HG02938 (cell line): ENCODE results near the gene SENP5.

Experiments used
- ATAC-seq: cut with Tn5 transposase; IDR thresholded peaks from one replicate; pipeline ENCODE4 v1.9.1; 2021; ENCODE audit warnings: mild to moderate bottlenecking, moderate library complexity; ENCODE audit not compliant: unreplicated experiment

Gene SENP5

DNA sequence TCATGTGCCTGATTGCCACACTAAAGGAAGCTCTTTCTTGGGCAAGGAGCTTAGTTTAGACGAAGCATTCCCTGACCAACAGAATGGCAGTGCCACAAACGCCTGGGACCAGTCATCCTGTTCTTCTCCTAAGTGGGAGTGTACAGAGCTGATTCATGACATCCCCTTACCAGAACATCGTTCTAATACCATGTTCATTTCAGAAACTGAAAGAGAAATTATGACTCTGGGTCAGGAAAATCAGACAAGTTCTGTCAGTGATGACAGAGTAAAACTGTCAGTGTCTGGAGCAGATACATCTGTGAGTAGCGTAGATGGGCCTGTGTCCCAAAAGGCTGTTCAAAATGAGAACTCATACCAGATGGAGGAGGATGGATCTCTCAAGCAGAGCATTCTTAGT, 18.4 kb downstream of the SENP5 start:
- no peak for ATAC-seq

DNA sequence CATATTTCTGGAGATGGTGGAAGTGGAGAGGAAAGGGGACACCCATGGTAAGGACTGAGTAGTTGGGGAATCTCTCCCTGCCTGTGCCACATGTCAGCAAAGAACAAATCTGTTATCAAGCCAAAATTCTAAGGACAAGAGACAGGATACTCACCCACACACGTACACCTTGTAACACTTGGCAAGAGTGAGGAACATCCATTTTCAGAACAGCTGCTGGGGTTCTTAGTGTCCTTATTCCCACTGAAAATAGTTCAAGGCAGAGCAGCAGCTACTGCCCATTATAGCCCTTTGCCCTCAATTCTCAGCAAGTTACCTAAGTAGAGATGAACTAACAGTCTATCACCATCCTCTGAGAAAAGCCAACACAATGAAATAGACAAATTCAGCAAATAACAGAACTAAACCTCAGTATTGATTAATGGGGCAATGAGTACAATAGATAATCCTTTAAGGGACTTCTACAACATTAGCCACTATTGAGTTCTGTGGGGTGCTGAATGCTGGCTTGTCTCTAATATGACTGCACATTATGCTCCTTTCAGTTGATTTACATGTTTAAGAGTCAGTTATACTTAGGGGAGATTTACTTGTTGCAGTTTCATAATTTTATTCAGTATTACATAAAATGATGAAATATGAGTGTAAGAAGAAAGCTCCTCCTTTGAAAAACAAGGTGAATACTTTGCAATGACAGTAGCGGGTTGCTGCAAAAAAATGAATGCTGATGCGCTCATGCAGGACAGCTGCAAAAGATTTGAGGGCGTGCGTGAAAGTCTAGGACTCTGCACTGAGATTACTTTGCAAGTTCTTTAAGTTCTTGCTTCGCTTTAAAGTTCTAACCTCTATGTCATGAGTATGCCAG, 22.4 kb downstream of the SENP5 start:
- no peak for ATAC-seq

DNA sequence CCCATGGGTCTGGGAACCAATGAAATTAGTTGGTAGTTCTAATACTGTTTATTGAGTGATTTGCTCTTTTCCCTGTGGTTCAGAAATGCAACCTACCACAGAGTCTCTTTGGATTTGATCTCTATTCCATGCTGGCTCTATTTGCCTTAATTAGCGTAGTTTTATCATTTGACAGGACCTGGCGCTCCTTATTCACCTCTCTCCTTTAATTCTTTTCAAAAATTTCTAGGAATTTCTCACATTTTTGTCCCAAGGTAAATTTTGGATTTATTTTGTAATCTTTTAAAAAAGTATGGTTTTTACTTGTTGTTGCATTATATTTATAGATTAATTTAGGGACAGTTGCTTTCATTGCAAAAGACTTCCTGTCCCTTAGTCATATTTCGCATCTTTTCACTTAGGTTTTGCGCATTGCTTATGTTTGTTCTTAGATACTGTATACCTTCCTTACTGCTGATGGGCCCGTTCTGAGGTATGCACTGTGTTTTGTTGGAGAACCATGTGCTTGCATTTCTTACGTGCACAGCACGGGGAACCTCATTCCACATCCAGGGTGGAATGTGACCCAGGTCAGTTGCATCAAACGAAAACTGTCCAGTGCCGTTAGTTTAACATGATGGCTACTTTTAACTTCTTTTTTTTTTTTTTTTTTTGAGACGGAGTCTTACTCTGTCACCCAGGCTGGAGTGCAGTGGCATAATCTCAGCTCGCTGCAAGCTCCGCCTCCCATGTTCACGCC, 27.0 kb downstream of the SENP5 start:
- ATAC-seq = no peak

DNA sequence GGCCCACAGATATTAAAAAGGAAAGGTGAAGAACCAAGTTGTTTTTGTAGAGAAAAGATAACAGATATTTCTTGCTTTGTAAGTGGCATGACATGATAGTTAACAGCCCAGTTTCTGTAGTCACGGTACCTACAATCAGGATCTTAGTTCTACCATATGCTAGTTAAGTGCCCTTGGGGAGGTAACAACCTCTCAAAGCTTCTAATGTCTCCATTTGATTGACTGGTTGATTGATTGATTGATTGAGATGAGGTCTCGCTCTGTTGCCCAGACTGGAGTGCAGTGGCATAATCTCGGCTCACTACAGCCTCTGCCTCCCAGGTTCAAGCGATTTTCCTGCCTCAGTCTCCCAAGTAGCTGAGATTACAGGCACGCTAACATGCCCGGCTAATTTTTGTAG, 28.5 kb downstream of the SENP5 start:
- ATAC-seq = no peak

DNA sequence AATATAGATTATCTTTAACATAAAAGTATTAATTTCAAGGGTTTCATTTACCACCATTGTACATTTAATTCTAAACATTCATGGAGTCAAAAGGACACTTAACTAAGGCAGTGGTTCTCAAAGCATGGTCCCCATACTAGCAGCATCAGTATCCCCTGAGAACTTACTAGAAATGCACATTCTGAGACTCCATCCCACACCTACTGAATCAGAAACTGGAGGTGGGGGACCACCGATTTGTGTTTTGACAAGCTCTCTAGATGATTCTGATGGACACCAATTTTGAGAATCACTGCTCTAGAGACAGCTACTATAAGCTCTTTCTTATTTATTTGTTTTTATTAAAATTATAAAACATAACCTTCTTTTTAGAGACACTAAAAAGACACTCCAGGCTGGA, 34.0 kb downstream of the SENP5 start:
- ATAC-seq = no peak

DNA sequence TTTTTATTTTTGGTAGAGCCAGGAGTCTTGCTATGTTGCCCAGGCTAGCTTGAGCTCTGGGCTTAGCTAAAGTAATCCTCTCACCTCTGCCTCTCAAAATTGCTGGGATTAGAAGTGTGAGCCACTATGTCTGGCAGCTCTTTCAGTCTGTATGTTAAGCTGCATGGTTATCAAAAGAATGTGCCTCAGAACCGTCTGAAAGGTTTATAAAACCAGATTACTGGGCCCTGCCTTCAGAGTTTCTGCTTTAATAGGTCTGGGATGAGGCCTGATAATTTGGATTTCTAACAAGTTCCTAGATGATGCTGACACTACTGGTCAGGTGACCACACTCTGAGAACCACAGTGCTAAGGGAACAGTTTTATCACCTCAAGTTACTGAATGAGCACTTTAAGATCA, 34.6 kb downstream of the SENP5 start:
- no peak for ATAC-seq

DNA sequence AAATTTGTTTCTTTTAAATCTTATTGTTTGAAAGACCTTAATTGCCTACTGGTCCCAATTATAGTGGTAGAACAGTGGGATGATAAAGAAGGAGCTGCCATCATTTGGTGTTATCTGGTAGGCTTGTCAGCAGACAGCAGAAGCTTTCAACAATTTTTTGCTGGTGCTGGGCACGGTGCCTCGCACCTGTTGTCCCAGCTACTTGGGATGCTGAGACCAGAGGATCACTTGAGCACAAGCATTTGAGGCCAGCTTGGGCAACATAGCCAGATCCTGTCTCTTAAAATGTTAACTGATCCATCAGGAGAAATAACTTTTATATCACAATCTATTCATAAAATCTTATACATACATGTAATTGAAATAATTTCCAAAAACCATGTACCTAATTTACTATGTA, 36.0 kb downstream of the SENP5 start:
- ATAC-seq = no peak

DNA sequence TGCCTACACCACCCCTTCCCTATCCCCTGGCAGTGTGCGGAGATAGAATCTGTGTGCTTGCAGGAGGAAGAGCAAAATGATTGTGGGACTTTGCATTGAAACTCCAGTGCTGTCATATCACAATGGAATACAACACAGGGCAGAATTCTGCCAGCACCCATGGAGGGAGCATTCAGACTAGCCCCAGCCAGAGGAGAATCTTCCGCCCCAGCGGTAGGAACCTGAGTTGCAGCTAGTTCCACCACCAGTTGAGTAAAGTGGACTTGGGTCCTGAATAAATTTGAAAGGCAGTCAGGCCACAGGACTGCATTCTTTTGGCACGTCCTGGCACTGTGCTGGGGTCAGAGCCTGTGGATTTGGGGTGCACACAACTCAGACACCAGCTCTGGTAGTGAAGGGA, 47.1 kb downstream of the SENP5 start:
- ATAC-seq = no peak

DNA sequence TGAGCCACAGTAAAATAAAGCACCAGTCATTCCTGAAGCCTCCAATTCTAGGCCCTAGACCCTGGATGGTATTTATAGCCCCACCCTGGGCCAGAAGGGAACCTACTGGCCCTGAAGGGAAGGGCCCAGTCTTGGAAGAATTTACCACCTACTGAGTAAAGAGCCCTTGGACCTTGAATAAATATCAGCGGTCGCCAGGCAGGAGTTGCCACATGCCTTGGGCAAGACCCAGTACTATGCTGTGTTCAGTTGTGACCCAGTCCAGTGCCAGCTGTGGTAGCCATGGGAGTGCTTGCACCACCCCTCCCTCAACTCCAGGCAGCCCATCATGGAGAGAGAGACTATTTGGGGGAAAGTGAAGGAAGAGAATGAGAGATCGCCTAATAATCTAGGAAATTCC, 47.7 kb downstream of the SENP5 start:
- ATAC-seq = no peak

DNA sequence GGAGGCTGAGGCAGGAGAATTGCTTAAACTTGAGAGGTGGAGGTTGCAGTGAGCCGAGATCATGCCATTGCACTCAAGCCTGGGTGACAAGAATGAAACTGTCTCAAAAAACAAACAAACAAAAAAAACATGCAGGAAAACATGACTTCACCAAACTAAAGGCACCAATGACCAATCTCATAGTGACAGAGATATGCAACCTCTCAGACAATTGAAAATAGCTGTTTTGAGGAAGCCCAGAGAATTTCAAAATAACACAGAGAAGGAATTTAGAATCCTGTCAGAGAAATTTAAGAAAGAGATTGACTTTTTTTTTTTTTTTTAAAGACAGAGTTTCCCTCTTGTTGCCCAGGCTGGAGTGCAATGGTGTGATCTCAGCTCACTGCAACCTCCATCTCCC, 48.5 kb downstream of the SENP5 start:
- no peak for ATAC-seq

DNA sequence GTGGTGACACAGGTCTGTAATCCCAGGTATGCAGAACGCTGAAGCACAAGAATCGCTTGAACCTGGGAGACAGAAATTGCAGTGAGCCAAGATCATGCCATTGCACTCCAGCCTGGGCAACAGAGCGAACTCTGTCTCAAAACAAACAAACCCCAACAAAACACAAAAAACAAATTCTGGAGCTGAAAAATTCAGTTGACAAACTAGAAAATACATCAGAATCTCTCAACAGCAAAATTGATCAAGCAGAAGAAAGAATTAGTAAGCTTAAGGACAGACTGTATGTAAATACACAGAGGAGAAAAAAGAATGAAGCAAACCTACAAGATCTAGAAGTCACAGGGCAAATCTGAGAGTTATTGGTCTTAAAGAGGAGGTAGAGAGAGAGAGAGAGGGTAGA, 49.3 kb downstream of the SENP5 start:
- ATAC-seq = no peak

DNA sequence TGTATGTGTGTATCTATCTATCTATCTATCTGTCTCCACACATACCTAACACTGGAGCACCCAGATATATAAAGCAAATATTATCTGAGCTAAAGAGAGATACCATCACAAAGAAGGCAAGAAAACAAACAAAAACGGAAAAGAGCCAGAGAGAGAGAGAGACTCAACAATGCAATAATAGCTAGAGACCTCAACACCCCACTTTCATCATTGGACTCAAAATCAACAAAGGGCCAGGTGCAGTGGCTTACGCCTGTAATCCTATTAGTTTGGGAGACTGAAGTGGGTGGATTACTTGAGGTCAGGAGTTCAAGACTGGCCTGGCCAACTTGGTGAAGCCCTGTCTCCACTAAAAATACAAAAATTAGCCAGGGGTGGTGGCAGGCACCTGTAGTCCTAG, 51.2 kb downstream of the SENP5 start:
- no peak for ATAC-seq

DNA sequence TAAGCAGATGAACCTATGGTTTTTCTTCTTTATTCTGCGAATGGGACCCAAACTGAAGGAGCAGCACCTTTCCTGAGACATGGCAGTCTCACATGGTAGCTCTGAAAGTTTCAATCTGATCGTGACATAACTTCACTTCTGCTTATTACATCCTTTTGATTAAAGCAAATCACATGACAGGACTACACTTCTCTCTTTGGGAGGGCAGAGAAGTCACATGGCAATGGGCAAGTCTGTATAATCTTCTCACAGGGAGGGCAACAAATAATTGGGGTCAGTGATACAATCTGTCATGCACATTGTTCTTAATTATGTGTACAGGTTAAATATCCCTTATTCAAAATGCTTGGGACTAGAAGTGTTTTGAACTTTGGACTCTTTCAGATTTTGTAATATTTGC, 53.0 kb downstream of the SENP5 start:
- no peak for ATAC-seq

DNA sequence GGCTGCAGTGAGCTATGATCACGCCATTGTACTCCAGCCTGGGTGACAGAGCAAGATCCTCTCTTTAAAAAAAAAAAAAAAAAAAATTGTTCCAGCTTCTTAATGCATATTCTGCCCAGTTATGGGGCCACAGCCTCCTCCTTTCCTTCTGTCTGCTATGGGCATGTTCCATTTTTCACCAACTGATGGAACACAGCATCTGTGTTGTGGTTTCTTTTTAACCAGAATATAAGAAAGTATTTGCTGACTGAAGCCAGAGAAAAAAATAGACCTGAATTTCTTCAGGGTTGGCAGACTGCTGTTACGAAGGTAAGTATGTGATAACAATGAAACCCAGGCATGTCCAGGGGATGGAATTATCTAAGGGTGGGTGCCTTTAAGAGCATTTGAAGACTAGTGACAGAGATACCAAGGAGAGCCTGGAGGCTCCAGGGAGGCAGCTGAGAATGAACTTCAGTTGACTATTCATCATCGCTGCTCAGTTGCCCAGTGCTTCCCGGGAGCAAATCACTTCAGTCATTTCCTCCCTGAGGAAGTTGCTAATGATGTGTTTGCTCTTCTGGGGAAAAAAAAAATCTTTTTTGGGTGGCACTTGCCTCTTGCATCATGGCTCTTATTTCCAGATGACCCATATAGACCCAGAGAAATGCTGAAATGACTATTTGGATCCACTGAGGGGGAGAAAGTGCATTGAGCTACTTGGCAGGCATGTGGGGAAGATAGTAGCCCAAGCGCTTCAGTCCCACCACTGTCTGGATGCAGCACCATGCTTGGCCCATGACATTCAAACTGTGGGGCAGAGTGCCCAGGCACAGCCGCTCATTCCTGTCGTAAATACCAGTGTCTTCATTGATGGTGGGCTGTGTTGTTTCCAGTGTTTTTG, 60.1 kb downstream of the SENP5 start:
- ATAC-seq = no peak

DNA sequence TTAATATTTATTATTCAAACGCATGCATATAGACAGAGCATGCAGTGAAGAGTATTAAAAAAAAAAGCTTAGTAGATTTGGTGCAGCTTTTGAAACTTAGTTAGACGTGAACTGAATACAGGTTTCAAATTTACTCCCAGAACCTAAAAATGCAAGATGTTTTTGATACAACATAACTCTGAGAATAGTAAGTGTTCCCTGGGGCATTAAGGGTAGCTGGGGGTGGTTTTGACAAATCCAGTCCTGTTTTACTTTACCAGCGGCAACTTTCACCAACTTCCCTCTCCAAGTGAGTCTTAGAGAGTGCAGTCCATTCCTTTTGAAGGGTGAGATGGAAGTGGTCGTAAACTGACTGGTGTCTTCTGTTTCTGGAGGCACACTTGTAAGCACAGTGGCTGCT, 63.4 kb downstream of the SENP5 start:
- no peak for ATAC-seq

DNA sequence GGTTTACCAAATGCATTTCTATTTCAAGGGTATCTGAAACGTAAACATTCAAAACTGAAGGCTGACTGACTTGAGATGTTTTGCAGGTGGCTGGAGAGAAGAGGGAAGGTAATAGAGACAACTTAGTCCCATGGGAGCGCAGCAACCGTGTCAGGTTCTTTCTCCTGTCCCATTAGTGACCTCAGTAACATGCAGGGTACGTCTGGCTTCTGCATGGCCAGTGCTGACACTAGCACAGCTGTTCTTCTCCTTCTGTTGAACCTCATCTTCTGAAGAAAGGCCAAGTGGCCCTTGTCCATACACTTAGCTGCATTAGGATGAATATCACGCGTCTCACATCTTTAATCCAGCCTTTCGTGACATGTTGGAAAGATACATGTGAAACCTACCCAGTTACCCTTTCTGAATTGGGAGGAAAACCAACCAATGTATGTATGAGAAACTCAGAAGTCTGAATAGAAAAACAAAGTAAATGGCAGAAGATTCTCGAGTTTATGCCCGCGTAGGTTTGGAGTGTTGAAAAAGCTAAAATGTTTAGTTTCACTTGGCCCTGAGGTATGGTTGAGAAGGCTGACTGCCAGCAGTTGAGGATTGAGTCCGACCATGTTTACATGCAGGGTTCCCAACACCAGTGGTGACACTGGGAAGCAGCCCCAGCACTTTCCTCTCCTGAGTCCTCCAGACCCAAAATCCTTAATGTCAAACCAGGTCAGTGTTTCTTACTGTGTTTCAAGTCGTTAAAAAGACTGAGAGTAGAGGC, 64.3 kb downstream of the SENP5 start:
- peak; percentile 44 for ATAC-seq

DNA sequence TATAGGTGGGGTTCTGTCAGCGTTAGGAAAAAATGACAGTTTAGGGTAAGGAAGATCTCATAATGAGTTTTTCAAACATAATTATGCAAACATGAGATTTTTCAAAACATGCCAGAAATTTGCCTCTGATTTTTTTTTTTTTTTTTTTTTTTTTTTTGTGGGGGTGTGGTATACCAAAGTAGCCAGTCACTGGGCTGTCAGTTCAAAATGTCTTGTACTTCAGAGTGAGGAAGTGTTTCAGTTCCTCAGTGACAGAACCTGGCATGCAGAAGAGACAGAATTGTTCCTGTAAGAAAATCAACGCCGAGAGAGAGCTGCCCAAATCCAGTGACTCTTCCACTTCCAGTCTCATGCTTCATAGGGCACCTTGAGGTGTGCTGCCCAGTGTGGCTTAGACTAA, 64.9 kb downstream of the SENP5 start:
- peak; percentile 41 for ATAC-seq

DNA sequence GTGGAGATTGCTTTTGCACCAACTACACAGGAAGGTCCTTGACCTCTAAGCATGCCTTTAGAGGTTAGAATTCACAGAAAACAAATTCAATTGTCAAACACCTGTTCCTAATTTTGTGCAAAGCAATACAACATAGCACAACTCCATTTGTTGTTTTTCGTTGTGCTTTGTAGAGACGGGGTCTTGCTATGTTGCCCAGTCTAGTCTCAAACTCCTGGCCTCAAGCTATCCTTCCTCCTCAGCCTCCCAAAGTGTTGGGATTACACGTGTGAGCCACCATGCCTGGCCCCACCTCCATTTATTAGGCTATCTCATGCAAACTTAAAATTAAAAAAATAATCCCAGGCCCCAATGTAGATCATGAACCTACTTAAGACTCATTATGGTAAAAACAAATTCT, 68.6 kb downstream of the SENP5 start:
- no peak for ATAC-seq

DNA sequence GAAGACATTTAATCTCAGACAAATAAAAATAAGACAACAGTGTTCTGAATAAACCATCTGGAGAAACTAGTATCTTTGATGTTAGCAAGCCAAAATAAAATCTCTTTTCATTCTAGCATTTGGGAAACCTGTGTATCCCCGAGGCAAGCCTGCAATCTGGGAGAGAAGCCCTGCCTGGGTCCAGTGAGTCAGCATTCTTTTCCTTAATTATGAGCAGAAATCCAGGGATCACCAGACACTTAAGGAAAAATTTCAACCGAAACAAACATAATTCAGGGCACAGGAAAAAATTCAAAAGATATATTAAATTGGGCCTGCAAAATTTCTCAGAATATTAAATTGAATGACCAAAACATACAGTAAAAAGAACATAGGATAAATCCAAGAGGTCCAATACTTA, 70.4 kb downstream of the SENP5 start:
- no peak for ATAC-seq

DNA sequence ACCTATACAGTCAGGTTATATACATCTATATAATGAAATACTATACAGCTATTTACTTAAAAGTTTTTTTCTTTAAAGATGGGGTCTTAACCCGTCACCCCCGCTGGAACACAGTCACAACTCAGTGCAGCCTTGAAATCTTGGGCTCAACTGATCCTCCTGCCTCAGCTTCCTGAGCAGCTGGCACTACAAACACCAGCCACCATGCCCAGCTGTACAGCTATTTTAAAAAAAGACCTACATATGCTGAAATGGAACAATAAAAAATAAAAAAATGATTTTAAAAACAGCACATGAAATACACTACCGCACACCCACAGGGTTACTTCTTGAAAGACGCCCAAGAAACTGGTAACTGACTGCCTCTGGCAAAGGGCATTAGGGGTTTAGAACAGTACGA, 70.9 kb downstream of the SENP5 start:
- ATAC-seq = no peak

DNA sequence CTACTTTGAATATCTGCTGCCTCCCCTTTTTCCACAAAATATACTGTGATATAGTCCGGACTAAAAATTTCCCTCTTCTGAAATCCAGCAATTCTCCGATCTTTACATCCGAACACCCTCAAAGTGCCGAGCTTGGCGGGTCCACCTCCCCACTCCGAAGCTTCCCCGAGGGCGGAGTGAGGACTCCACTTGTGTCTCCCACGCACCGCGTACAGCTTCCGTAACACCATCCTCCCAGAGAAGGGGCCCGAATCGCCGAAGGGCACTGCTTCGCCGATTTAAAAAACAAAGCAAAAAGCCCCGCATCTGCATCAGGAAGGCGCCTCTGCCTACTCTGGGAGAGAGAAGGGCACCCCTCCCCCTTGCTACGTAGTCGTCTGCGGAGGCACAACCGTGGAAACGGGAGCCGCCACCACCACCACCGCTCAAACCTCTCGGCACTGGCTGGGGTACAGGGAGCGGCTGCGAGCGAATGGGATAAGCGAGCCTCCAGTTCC, 74.1 kb downstream of the SENP5 start:
- peak; percentile 21 for ATAC-seq
